ENCODE results near the gene AP1G1. TPM values are rescaled to one million over a fixed set of nuclear protein-coding genes. Genes with fewer than 3 reads are reported as not detected.

AP1G1 gene
- total and polyA plus RNA-seq, 2 of the 8 experiments (the other 6 are each of a cell fraction or from before 2014, with no cell fraction given): 43.9 to 68.4 TPM

GRCh38 chr16:71826533-71827017 lies 17.9 kb upstream of the AP1G1 start (continued):
- TF ChIP-seq CHD7 (IDR thresholded peaks at IDR 0.05; ENCODE audit: insufficient replicate concordance, low read length): no peak
- TF ChIP-seq TAF1 (IDR thresholded peaks at IDR 0.05; ENCODE audit: low read depth, low read length): no peak
